AG04450 (cell line): ENCODE measurements around the gene CXCL12. TPM values are rescaled to one million over a fixed set of nuclear protein-coding genes. Genes with fewer than 3 reads are reported as not detected.

ENCODE experiments used
- CTCF ChIA-PET: fragments of 300-600, 350-600 bp; formaldehyde crosslinking; extraction: SDS; loops from one replicate; lab custom pipeline; 2022; ENCODE audit warnings: antibody characterized with exemption, inconsistent platforms; lab: Charles Lee
- POLR2A ChIA-PET: fragments of 350-600 bp; formaldehyde crosslinking; extraction: SDS; loops from one replicate; lab custom pipeline; 2021; ENCODE audit warnings: antibody characterized with exemption, inconsistent platforms; lab: Yijun Ruan, JAX
- DNase-seq: peaks from one replicate; pipeline ENCODE4 v3.0.0-alpha.2; 2011; ENCODE audit warnings: low read depth, low spot score
- H3K27ac ChIP-seq: one replicate; pipeline ENCODE4 v1.5.1; 2012; ENCODE audit warnings: low read depth, low read length, control low read depth
- H3K27me3 ChIP-seq: one replicate; pipeline ENCODE4 v1.6.0; 2012; ENCODE audit warnings: low read length; ENCODE audit not compliant: control insufficient read depth, insufficient read depth
- H3K4me3 ChIP-seq: 2 replicates; pipeline ENCODE4 v1.5.1; 2011; ENCODE audit warnings: mild to moderate bottlenecking, low read depth, low read length, control low read depth
- H3K9me3 ChIP-seq: 2 replicates; pipeline ENCODE4 v1.5.1; 2012; ENCODE audit warnings: low read length; ENCODE audit not compliant: control insufficient read depth, insufficient read depth
- CTCF ChIP-seq: IDR thresholded peaks from 2 replicates; pipeline ENCODE4 v1.5.1; 2011; ENCODE audit warnings: low read depth, low read length, control low read depth, inconsistent platforms
- polyA plus RNA-seq: library from polyadenylated mRNA; depleted of rRNA; stranded (reverse); fragments of >200 nt; gene quantifications from 2 replicates; pipeline ENCODE4 v1.2.3, GENCODE V29; 2011

The CXCL12 gene
- polyA plus RNA-seq, 1 experiment: 93.4 TPM

- Histone ChIP-seq H3K9me3 (no peaks in the 10 kb centered on the region), H3K27me3 (peaks cover 32% of the 10 kb centered on the region), H3K4me3 (no peak overlapping the region), H3K27ac (no peak overlapping the region)
- DNase-seq: no peak
- no peak for TF ChIP-seq CTCF
- CTCF ChIA-PET: no interaction called here
- POLR2A ChIA-PET: no interaction called here
These were observed 15.6 kb upstream of the CXCL12 start for GRCh38 chr10:44400541-44400940.

GRCh38 chr10:44399659-44400451 is 15.0 kb upstream of the CXCL12 start:
- ChIA-PET CTCF (no interaction called here), POLR2A (no interaction called here)
- Histone ChIP-seq H3K9me3 (no peaks in the 10 kb centered on the region), H3K27me3 (peaks cover 32% of the 10 kb centered on the region), H3K27ac (no peak overlapping the region), H3K4me3 (no peak overlapping the region)
- DNase-seq: no peak
- no peak for TF ChIP-seq CTCF

- peaks cover 36% of the 10 kb centered on the region for H3K27me3 ChIP-seq
- no peaks in the 10 kb centered on the region for H3K9me3 ChIP-seq
- no peak for DNase-seq
- H3K27ac ChIP-seq: no peak overlapping the region
- no peak for TF ChIP-seq CTCF
- H3K4me3 ChIP-seq: no peak overlapping the region
- ChIA-PET CTCF (interaction anchor here (0.9 kb wide), 1 partner anchor 454 kb away, joined by 4 read pairs; no protein-coding TSS in a partner anchor), POLR2A (no interaction called here)
These were observed 14.1 kb upstream of the CXCL12 start for GRCh38 chr10:44398747-44399658.

DNA sequence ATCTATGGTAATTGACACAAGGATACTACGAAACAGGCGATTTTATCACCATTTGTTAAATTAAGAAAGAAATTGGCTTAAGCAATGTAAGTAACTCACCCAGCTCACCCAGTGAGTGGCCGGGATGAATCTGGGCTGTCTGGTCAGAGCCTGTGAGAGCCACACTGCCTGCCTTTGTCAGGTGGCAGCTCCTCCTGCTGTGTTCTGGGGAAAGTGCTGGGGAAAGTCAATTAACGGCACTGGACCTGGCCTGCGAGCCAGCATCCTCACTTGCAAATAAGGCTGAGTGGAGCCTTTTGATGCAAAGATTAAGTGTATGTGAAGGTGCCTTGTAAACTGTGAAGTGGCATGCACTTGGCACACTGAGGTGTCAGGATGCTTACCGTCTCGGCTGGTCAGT is 13.4 kb upstream of the CXCL12 start:
- no peak for TF ChIP-seq CTCF
- ChIA-PET POLR2A (no interaction called here), CTCF (interaction anchor here (0.8 to 0.9 kb wide), 2 partner anchors 455 to 460 kb away, joined by 3 to 4 read pairs; no protein-coding TSS in a partner anchor)
- Histone ChIP-seq H3K9me3 (no peaks in the 10 kb centered on the region), H3K4me3 (no peak overlapping the region), H3K27ac (no peak overlapping the region), H3K27me3 (peaks cover 37% of the 10 kb centered on the region)
- DNase-seq: no peak
